Endothelial cell of umbilical vein (primary cell): Measurements from ENCODE around the gene FAM181A. TPM values are rescaled to one million over a fixed set of nuclear protein-coding genes. Genes with fewer than 3 reads are reported as not detected.

Experiments used
- BruUV-seq: library from RNA; stranded (reverse); fragments of 400-500 nt; replicated peaks from 2 replicates; lab custom pipeline; 2021; lab: Mats Ljungman, UMichigan
- CTCF ChIA-PET: fragments of 300-600, 350-600 bp; sonication (Branson Sonifier 250); formaldehyde crosslinking; loops from one replicate; lab custom pipeline; 2021; ENCODE audit warnings: antibody characterized with exemption, inconsistent platforms; lab: Charles Lee
- POLR2A ChIA-PET: fragments of 300-600, 350-600 bp; sonication (Branson Sonifier 250); formaldehyde crosslinking; loops from one replicate; lab custom pipeline; 2021; ENCODE audit warnings: antibody characterized with exemption, inconsistent platforms; lab: Charles Lee
- DNase-seq: peaks from one replicate; pipeline ENCODE4 v3.0.0-alpha.2; 2011; ENCODE audit warnings: low read depth, low spot score
- FAIRE-seq: peaks from 2 replicates; lab custom pipeline; 2011; peaks lifted over from hg19 to GRCh38; lab: Jason Lieb, UNC
- H2AFZ ChIP-seq: 2 replicates; pipeline ENCODE4 v1.6.0; 2012; ENCODE audit warnings: low read depth, low read length, control low read depth, inconsistent platforms
- H3K27ac ChIP-seq: 2 replicates; pipeline ENCODE4 v1.5.1; 2011; ENCODE audit warnings: low read depth, mild to moderate bottlenecking, control low read depth, low read length, moderate library complexity; ENCODE audit not compliant: insufficient read depth
- H3K27me3 ChIP-seq, 2 experiments: 2 replicates each; pipeline versions ENCODE4 v1.6.0 to v1.6.1; 2011; ENCODE audit warnings: low read length in 2 of 2, mixed read lengths in 1 of 2; ENCODE audit not compliant: control insufficient read depth in 2 of 2, insufficient read depth in 2 of 2
- H3K36me3 ChIP-seq, 2 experiments: 2 replicates in 1 of 2; 3 replicates in 1 of 2; pipeline ENCODE4 v1.5.1; 2011; ENCODE audit warnings: low read length in 2 of 2, mild to moderate bottlenecking in 1 of 2, moderate library complexity in 1 of 2; ENCODE audit not compliant: control insufficient read depth in 2 of 2, insufficient read depth in 2 of 2; ENCODE audit errors: extremely low read depth in 1 of 2
- H3K4me1 ChIP-seq: 3 replicates; pipeline ENCODE4 v1.5.1; 2011; ENCODE audit warnings: mild to moderate bottlenecking, low read length; ENCODE audit not compliant: control insufficient read depth, insufficient read depth; ENCODE audit errors: extremely low read depth
- H3K4me2 ChIP-seq: 2 replicates; pipeline ENCODE4 v1.6.1; 2011; ENCODE audit warnings: low read length, control low read depth, mixed read lengths; ENCODE audit not compliant: insufficient read depth
- H3K4me3 ChIP-seq, 3 experiments: fragments of 200-600 bp in 1 of 3; sonication (generic), shearing (Covaris generic) in 1 of 3; replicated peaks in 1 of 3; 2 replicates each; pipeline ENCODE4 v1.5.1; 2011 to 2016; ENCODE audit warnings: control low read depth in 3 of 3, low read length in 3 of 3, mild to moderate bottlenecking in 2 of 3, inconsistent platforms in 1 of 3, low read depth in 1 of 3, moderate library complexity in 1 of 3; ENCODE audit not compliant: insufficient read depth in 1 of 3
- H3K79me2 ChIP-seq: 2 replicates; pipeline ENCODE4 v1.6.0; 2012; ENCODE audit warnings: low read length, inconsistent platforms; ENCODE audit not compliant: control insufficient read depth, insufficient read depth
- H3K9ac ChIP-seq: replicated peaks from 2 replicates; pipeline ENCODE3; 2011; ENCODE audit warnings: low read length, control low read depth; ENCODE audit not compliant: insufficient read depth; ENCODE audit errors: extremely low read depth
- H3K9me1 ChIP-seq: replicated peaks from 3 replicates; pipeline ENCODE4 v1.6.0; 2011; ENCODE audit warnings: mild to moderate bottlenecking, low read length; ENCODE audit not compliant: control insufficient read depth, insufficient read depth; ENCODE audit errors: extremely low read depth
- H3K9me3 ChIP-seq: replicated peaks from 2 replicates; pipeline ENCODE4 v1.5.1; 2012; ENCODE audit warnings: low read length, inconsistent platforms; ENCODE audit not compliant: control insufficient read depth, insufficient read depth
- H4K20me1 ChIP-seq: replicated peaks from 2 replicates; pipeline ENCODE3; 2011; ENCODE audit warnings: mild to moderate bottlenecking, low read length; ENCODE audit not compliant: control insufficient read depth, insufficient read depth; ENCODE audit errors: extremely low read depth
- EZH2 ChIP-seq: IDR thresholded peaks from 2 replicates; pipeline ENCODE4 v1.6.1; 2012; ENCODE audit warnings: borderline replicate concordance, low read depth, mild to moderate bottlenecking, moderate library complexity, low read length, inconsistent platforms; ENCODE audit not compliant: severe bottlenecking
- FOS ChIP-seq: IDR thresholded peaks from 2 replicates; pipeline ENCODE4 v1.6.1; 2011; ENCODE audit warnings: mild to moderate bottlenecking, low read length, moderate library complexity, borderline replicate concordance; ENCODE audit not compliant: insufficient read depth
- GATA2 ChIP-seq: IDR thresholded peaks from 2 replicates; pipeline ENCODE4 v1.7.0; 2011; ENCODE audit warnings: low read depth, mild to moderate bottlenecking, moderate library complexity, mixed read lengths, low read length; ENCODE audit not compliant: insufficient read length, insufficient read depth
- JUN ChIP-seq: IDR thresholded peaks from 2 replicates; pipeline ENCODE4 v1.6.1; 2011; ENCODE audit warnings: borderline replicate concordance, low read depth; ENCODE audit not compliant: insufficient read length, insufficient read depth
- MYC ChIP-seq: IDR thresholded peaks from one replicate; pipeline ENCODE4 v1.6.1; 2011; ENCODE audit warnings: mild to moderate bottlenecking, low read depth, low read length
- POLR2A ChIP-seq: IDR thresholded peaks from 2 replicates; pipeline ENCODE4 v1.6.1; 2012; ENCODE audit warnings: low read depth, mild to moderate bottlenecking, control low read depth, low read length
- POLR2AphosphoS5 ChIP-seq: IDR thresholded peaks from 2 replicates; pipeline ENCODE4 v1.6.1; 2012; ENCODE audit warnings: low read depth, mild to moderate bottlenecking, control low read depth, low read length, moderate library complexity; ENCODE audit not compliant: insufficient read depth
- dilution Hi-C: fragments of 300-500 bp; cut with MboI; formaldehyde crosslinking; loops from one replicate; pipeline ENCODE4 v1.15.0; 2019; ENCODE audit warnings: low sequenced_read_pairs; ENCODE audit not compliant: extremely low pct_ligation_motif_present
- intact Hi-C: fragments of 100-400 bp; cut with micrococcal nuclease; formaldehyde crosslinking; loops from one replicate; pipeline ENCODE4 v1.10.0; 2022
- polyA plus RNA-seq, 4 experiments: library from polyadenylated mRNA; depleted of rRNA in 3 of 4; stranded (reverse) in 3 of 4; unstranded in 1 of 4; fragments of >200 nt; gene quantifications; 2 replicates each; pipeline versions ENCODE4 v1.2.1 to v1.2.3, GENCODE V29; 2011 to 2012; ENCODE audit warnings: missing spikeins in 1 of 4
- total RNA-seq: library from RNA; stranded (reverse); gene quantifications from 2 replicates; pipeline ENCODE4 v1.2.3, GENCODE V29; 2021
- TF ChIP-seq, protein P1 (sequence below): IDR thresholded peaks from 2 replicates; pipeline ENCODE4 v1.6.1; 2011; ENCODE audit not compliant: insufficient read depth, insufficient read length
- TF ChIP-seq, protein P2 (sequence below), 2 donors: IDR thresholded peaks; 1 replicate in 1 of 2; 2 replicates in 1 of 2; pipeline ENCODE4 v1.5.1; 2011; ENCODE audit warnings: low read length in 2 of 2, mild to moderate bottlenecking in 2 of 2, moderate library complexity in 2 of 2, control low read depth in 1 of 2, inconsistent platforms in 1 of 2, low read depth in 1 of 2; ENCODE audit not compliant: insufficient read depth in 1 of 2; ENCODE audit errors: extremely low read depth in 1 of 2

The FAM181A gene
- total and polyA plus RNA-seq, 2 donors (not counting 3 experiments of a cell fraction or from before 2014, with no cell fraction given) = not detected

DNA sequence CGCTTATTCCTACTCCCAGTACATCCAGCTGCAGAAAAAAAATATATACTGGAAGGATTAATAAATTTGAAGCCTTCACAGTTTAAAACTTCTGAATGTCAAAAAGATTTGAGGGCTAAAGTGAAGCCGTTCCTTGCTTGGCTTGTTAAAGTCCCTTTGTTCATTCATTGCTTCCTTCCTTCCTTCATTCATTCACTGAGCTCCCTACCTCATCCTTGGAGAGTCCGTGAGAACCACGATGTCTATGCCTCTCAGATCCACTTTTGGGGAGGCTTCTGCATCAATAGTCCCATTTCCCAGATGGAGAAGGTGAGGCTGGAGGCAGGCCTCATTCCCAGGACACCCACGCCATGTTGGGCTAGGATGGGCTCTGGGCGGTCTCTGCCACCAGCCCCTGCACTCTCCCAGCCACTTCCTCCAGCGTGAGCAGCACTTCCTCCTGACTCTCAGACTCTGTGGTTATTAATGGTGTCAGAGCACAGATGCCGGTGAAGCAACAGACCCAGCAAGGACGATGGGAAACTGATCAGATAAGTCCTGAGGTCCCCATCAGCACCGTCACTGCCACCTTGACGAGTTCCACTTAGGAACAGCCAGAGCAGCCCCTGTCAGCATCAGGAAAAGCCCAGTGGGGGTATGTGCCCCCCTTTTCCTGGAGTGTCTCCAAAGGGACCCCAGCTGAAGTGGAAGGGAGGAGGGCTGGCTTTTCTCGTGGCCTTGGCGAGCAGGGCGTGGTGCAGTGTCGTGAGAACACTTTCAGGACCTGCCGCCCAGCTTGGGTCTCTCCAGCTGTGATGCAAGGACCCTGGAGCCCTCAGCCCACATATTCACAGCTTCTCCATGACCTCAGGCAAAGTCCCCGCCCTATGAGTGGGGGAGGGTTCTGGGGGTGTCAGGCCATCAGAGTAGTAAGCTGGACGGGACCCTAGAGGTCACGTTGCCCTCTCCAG is 28.0 kb downstream of the FAM181A start:
- Histone ChIP-seq H3K4me2 (no peak overlapping the region), H3K9me1 (no peaks in the 10 kb centered on the region), H3K9ac (no peak overlapping the region), H3K9me3 (no peaks in the 10 kb centered on the region), H4K20me1 (no peaks in the 10 kb centered on the region), H3K79me2 (no peaks in the 10 kb centered on the region), H2AFZ (no peak overlapping the region), H3K27me3 (no peaks in the 10 kb centered on the region), H3K36me3 (no peaks in the 10 kb centered on the region), H3K4me3 (no peak overlapping the region), H3K27ac (no peak overlapping the region), H3K4me1 (no peaks in the 10 kb centered on the region)
- ChIA-PET POLR2A (no interaction called here), CTCF (interaction anchor here (0.8 to 7.1 kb wide), 3 partner anchors 9 to 18 kb away, joined by 3 to 60 read pairs (median 4); no protein-coding TSS in a partner anchor)
- TF ChIP-seq MYC (no peak), GATA2 (no peak), FOS (no peak), JUN (no peak), EZH2 (no peak), POLR2A (no peak), POLR2AphosphoS5 (no peak)
- TF ChIP-seq, protein P1, sequence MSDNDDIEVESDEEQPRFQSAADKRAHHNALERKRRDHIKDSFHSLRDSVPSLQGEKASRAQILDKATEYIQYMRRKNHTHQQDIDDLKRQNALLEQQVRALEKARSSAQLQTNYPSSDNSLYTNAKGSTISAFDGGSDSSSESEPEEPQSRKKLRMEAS = no peak
- TF ChIP-seq, protein P2, sequence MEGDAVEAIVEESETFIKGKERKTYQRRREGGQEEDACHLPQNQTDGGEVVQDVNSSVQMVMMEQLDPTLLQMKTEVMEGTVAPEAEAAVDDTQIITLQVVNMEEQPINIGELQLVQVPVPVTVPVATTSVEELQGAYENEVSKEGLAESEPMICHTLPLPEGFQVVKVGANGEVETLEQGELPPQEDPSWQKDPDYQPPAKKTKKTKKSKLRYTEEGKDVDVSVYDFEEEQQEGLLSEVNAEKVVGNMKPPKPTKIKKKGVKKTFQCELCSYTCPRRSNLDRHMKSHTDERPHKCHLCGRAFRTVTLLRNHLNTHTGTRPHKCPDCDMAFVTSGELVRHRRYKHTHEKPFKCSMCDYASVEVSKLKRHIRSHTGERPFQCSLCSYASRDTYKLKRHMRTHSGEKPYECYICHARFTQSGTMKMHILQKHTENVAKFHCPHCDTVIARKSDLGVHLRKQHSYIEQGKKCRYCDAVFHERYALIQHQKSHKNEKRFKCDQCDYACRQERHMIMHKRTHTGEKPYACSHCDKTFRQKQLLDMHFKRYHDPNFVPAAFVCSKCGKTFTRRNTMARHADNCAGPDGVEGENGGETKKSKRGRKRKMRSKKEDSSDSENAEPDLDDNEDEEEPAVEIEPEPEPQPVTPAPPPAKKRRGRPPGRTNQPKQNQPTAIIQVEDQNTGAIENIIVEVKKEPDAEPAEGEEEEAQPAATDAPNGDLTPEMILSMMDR (IDR thresholded peaks at IDR 0.05; ENCODE audit: extremely low read depth in 1 of 2, insufficient read depth in 1 of 2, low read depth in 1 of 2, low read length in 2 of 2) = no peak
- dilution Hi-C loops = no loop called here
- no TSS peak for BruUV-seq
- FAIRE-seq = no peak
- intact Hi-C loops = no loop called here
- DNase-seq = no peak
